ENCODE measurements around the gene KLHL1. TPM values are rescaled to one million over a fixed set of nuclear protein-coding genes. Genes with fewer than 3 reads are reported as not detected.

The KLHL1 gene
- total and polyA plus RNA-seq, 12 donors, result under 0.01 to 0.28 (median 0.08) TPM; not detected in 7

DNA sequence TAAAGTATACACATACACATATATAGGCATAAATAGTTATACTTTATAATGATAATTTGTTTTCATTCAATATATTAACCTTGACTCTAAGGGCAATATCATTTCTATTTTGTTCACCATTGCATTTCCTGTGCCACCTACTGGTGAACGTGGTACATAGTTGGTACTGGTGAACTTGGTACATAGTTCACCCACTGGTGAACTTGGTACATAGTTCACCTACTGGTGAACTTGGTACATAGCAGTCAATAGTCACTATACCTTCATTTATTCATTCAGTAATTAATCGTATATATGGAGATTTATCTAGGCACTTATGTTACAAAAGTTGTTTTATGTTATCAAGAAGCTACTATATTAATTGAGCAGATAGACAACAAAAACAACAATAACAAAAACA, 173.2 kb downstream of the KLHL1 start:
- 68 to 78% (median 73%) methylated on average over 2 of the region's 2 CpGs for WGBS, 4 donors
- no peak overlapping the region for H3K27ac ChIP-seq
- H3K9me3 ChIP-seq (replicated peaks in 1 of 3), result no peaks in the 10 kb centered on the region
- H3K4me3 ChIP-seq, result no peak overlapping the region
- no peaks in the 10 kb centered on the region for H3K27me3 ChIP-seq
- no peaks in the 10 kb centered on the region for H3K4me1 ChIP-seq (replicated peaks in 1 of 2)
- H3K36me3 ChIP-seq (replicated peaks in 1 of 2), result no peaks in the 10 kb centered on the region
- intact Hi-C loops (cut with DNase I), result no loop called here
- DNase-seq, result no peak
- TF ChIP-seq, protein P1, sequence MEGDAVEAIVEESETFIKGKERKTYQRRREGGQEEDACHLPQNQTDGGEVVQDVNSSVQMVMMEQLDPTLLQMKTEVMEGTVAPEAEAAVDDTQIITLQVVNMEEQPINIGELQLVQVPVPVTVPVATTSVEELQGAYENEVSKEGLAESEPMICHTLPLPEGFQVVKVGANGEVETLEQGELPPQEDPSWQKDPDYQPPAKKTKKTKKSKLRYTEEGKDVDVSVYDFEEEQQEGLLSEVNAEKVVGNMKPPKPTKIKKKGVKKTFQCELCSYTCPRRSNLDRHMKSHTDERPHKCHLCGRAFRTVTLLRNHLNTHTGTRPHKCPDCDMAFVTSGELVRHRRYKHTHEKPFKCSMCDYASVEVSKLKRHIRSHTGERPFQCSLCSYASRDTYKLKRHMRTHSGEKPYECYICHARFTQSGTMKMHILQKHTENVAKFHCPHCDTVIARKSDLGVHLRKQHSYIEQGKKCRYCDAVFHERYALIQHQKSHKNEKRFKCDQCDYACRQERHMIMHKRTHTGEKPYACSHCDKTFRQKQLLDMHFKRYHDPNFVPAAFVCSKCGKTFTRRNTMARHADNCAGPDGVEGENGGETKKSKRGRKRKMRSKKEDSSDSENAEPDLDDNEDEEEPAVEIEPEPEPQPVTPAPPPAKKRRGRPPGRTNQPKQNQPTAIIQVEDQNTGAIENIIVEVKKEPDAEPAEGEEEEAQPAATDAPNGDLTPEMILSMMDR (IDR thresholded peaks at IDR 0.05), result no peak
- TF ChIP-seq POLR2A (IDR thresholded peaks at IDR 0.05), result no peak

DNA sequence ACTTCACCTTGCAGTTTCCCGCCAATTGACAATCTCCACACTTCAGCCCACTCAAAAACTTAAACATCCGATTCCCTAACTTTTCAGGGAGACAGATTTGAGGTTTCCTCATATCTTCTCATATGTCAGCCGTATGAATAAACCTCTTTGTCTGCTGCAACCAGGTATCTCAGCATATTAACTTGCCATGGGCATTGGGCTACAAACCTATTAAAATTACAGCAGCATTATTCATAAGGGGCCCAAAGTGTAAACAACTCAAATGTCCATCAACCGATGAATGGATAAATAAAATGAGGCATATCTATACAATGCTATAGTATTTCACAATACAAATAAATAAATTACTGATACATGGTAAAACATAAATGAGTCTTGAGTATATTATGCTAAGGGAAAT, 180.0 kb downstream of the KLHL1 start:
- intact Hi-C loops (cut with DNase I), result no loop called here
- no peak for DNase-seq

DNA sequence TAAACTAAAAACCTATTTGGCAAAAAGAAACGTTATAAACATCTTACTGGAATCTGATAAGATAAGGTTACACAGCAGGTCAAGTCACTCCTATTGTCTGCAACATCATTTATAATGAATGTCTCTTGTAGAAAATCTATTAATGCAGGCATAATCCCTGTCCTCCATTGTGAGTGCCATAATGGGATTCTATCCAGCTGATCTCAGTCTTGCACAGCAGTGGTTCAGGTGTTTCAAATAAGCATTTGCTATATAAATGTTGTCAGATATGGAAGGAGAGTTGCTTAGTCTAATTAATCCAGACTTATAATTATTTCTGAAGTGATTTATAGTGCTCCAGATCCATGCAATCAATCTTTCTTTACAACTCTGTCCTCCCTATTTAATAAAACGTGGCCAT, 187.1 kb downstream of the KLHL1 start:
- H3K4me3 ChIP-seq, result no peak overlapping the region
- 21 to 35% (median 30%) methylated on average over 2 of the region's 2 CpGs for WGBS, 4 donors
- no peak for DNase-seq

More for the DNA sequence above, 180.0 kb downstream of the KLHL1 start:
- no peak overlapping the region for H3K4me3 ChIP-seq
- TF ChIP-seq, protein P1 (IDR thresholded peaks at IDR 0.05), result no peak
- no peak for TF ChIP-seq POLR2A (IDR thresholded peaks at IDR 0.05)
- no peak overlapping the region for H3K27ac ChIP-seq
- H3K27me3 ChIP-seq, result no peaks in the 10 kb centered on the region
- no peaks in the 10 kb centered on the region for H3K36me3 ChIP-seq (replicated peaks in 1 of 2)
- H3K4me1 ChIP-seq (replicated peaks in 1 of 2), result no peaks in the 10 kb centered on the region
- WGBS, 4 donors, result 73 to 89% (median 80%) methylated on average over 4 of the region's 4 CpGs
- H3K9me3 ChIP-seq (replicated peaks in 1 of 3), result no peaks in the 10 kb centered on the region

DNA sequence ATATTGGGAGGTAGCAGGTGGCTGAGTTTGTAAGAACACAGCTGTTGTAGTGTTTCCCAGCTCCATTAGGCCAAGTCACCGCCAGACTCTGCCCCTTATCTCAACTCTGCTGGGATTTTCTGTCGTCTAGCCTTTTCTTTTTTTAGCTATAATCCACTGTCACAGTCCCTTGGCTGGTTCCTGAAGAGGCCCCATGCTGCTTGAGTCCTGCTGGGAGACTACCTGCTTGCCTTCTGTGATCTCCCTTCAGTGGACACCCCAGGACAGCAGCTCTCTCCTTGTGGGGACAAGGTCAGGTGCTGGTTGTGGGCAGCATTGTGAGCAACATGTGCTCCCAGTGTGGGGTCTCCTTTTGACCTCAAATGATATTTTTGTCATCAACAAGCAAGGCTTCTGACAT, 195.6 kb downstream of the KLHL1 start:
- no peak for DNase-seq
- intact Hi-C loops (cut with DNase I), result no loop called here
- TF ChIP-seq, protein P1 (IDR thresholded peaks at IDR 0.05), result no peak
- TF ChIP-seq POLR2A (IDR thresholded peaks at IDR 0.05), result no peak
- no peaks in the 10 kb centered on the region for H3K27me3 ChIP-seq
- no peak overlapping the region for H3K27ac ChIP-seq
- no peak overlapping the region for H3K4me3 ChIP-seq
- H3K36me3 ChIP-seq (replicated peaks in 1 of 2), result no peaks in the 10 kb centered on the region
- WGBS, 4 donors, result 34 to 52% (median 48%) methylated on average over 2 of the region's 2 CpGs
- H3K4me1 ChIP-seq (replicated peaks in 1 of 2), result no peaks in the 10 kb centered on the region
- no peaks in the 10 kb centered on the region for H3K9me3 ChIP-seq (replicated peaks in 1 of 3)

More for the DNA sequence above, 187.1 kb downstream of the KLHL1 start:
- no peaks in the 10 kb centered on the region for H3K27me3 ChIP-seq
- no peak overlapping the region for H3K27ac ChIP-seq
- TF ChIP-seq, protein P1 (IDR thresholded peaks at IDR 0.05), result no peak
- TF ChIP-seq POLR2A (IDR thresholded peaks at IDR 0.05), result no peak
- H3K9me3 ChIP-seq (replicated peaks in 1 of 3), result no peaks in the 10 kb centered on the region
- H3K4me1 ChIP-seq (replicated peaks in 1 of 2), result no peaks in the 10 kb centered on the region
- intact Hi-C loops (cut with DNase I), result no loop called here
- H3K36me3 ChIP-seq (replicated peaks in 1 of 2), result no peaks in the 10 kb centered on the region

Measured in adrenal gland (tissue), 12 donors.